HepG2 (cell line): ENCODE measurements around the gene ZDHHC19. TPM values are rescaled to one million over a fixed set of nuclear protein-coding genes. Genes with fewer than 3 reads are reported as not detected.

Source experiments
- ASH2L ChIP-seq: fragments of 300-600, 200-600 bp; sonication (generic); IDR thresholded peaks from 2 replicates; pipeline ENCODE4 v1.7.0; 2017; ENCODE audit warnings: low read depth, mild to moderate bottlenecking, moderate library complexity, mixed read lengths, low read length; ENCODE audit not compliant: insufficient read length
- E2F1 ChIP-seq: sonication (generic); formaldehyde crosslinking; IDR thresholded peaks from 2 replicates; pipeline ENCODE4 v1.5.0; 2020; ENCODE audit warnings: missing genetic modification reagents
- FOXK2 ChIP-seq: fragments of 450-650 bp; IDR thresholded peaks from 2 replicates; pipeline ENCODE4 v1.6.1; 2016
- KLF6 ChIP-seq: IDR thresholded peaks from 2 replicates; pipeline ENCODE4 v1.8.0; 2016; ENCODE audit warnings: missing biosample characterization, missing genetic modification reagents
- PHF20 ChIP-seq: sonication (generic); formaldehyde crosslinking; IDR thresholded peaks from 2 replicates; pipeline ENCODE4 v1.5.0; 2020; ENCODE audit warnings: mild to moderate bottlenecking, missing genetic modification reagents
- POGZ ChIP-seq: sonication (generic); formaldehyde crosslinking; IDR thresholded peaks from 2 replicates; pipeline ENCODE4 v1.4.0; 2020; ENCODE audit warnings: mild to moderate bottlenecking, missing genetic modification reagents
- RBFOX2 ChIP-seq: fragments of 200-400 bp; formaldehyde crosslinking; IDR thresholded peaks from 2 replicates; pipeline ENCODE4 v1.6.1; 2017; ENCODE audit warnings: low read depth, mild to moderate bottlenecking, low read length
- SMARCC2 ChIP-seq: fragments of 450-650 bp; IDR thresholded peaks from 2 replicates; pipeline ENCODE4 v1.6.1; 2017; ENCODE audit warnings: antibody characterized with exemption, mild to moderate bottlenecking
- THYN1 ChIP-seq: sonication (generic); formaldehyde crosslinking; IDR thresholded peaks from 2 replicates; pipeline ENCODE4 v1.8.1; 2023; ENCODE audit warnings: low read depth, mild to moderate bottlenecking, moderate library complexity, missing genetic modification reagents, borderline replicate concordance
- ZFP1 ChIP-seq: IDR thresholded peaks from 2 replicates; pipeline ENCODE4 v1.6.1; 2016
- ZHX2 ChIP-seq, 2 experiments: sonication (generic) in 1 of 2; formaldehyde crosslinking in 1 of 2; IDR thresholded peaks; 2 replicates each; pipeline versions ENCODE4 v1.6.1 to v1.9.0; 2014 to 2022; ENCODE audit warnings: antibody characterized with exemption in 1 of 2, borderline replicate concordance in 1 of 2, inconsistent platforms in 1 of 2, low read depth in 1 of 2, missing genetic modification reagents in 1 of 2
- ZMAT5 ChIP-seq: sonication (generic); formaldehyde crosslinking; IDR thresholded peaks from 2 replicates; pipeline ENCODE4 v1.5.0; 2020; ENCODE audit warnings: mild to moderate bottlenecking, low read depth, missing genetic modification reagents, borderline replicate concordance
- ZNF276 ChIP-seq: sonication (generic); formaldehyde crosslinking; IDR thresholded peaks from 2 replicates; pipeline ENCODE4 v1.4.0; 2020; ENCODE audit warnings: mild to moderate bottlenecking, low read depth, missing genetic modification reagents
- ZNF552 ChIP-seq: sonication (generic); formaldehyde crosslinking; IDR thresholded peaks from 2 replicates; pipeline ENCODE4 v1.9.0; 2022; ENCODE audit warnings: missing genetic modification reagents, mild to moderate bottlenecking, borderline replicate concordance
- ZNF569 ChIP-seq: sonication (generic); formaldehyde crosslinking; IDR thresholded peaks from 2 replicates; pipeline ENCODE4 v1.5.0; 2020; ENCODE audit warnings: mild to moderate bottlenecking, missing genetic modification reagents, moderate library complexity, borderline replicate concordance
- ZNF616 ChIP-seq: sonication (generic); formaldehyde crosslinking; IDR thresholded peaks from 2 replicates; pipeline ENCODE4 v1.5.0; 2020; ENCODE audit warnings: low read depth, mild to moderate bottlenecking, missing genetic modification reagents
- ZNF674 ChIP-seq: sonication (generic); formaldehyde crosslinking; IDR thresholded peaks from 2 replicates; pipeline ENCODE4 v1.5.0; 2020; ENCODE audit warnings: low read depth, mild to moderate bottlenecking, missing genetic modification reagents
- ZNF747 ChIP-seq: sonication (generic); formaldehyde crosslinking; IDR thresholded peaks from 2 replicates; pipeline ENCODE4 v1.8.1; 2023; ENCODE audit warnings: missing genetic modification reagents, mild to moderate bottlenecking, borderline replicate concordance
- ZNF790 ChIP-seq: sonication (generic); formaldehyde crosslinking; IDR thresholded peaks from 2 replicates; pipeline ENCODE4 v1.8.0; 2022; ENCODE audit warnings: missing genetic modification reagents, mild to moderate bottlenecking, borderline replicate concordance
- polyA plus RNA-seq, 8 experiments: library from polyadenylated mRNA; depleted of rRNA in 3 of 8; stranded (reverse) in 7 of 8; unstranded in 1 of 8; fragments of >200 nt; fragmentation: Illumina TruSeq in 4 of 8; extraction: Trizol in 4 of 8; gene quantifications; 2 replicates each; pipeline versions ENCODE4 v1.2.1 to v1.2.3, GENCODE V29; 2011 to 2016; ENCODE audit warnings: low read depth in 4 of 8, missing spikeins in 1 of 8, mixed read lengths in 1 of 8; ENCODE audit not compliant: insufficient read depth in 1 of 8
- total RNA-seq, 5 experiments: library from RNA; depleted of rRNA; stranded (reverse); fragments of >200 nt; fragmentation: Illumina TruSeq; extraction: Trizol; gene quantifications; 2 replicates each; pipeline ENCODE4 v1.2.3, GENCODE V29; 2016; ENCODE audit warnings: low read depth in 1 of 5

ZDHHC19 gene
- total and polyA plus RNA-seq, 2 of the 13 experiments (the other 11 are each of a cell fraction or from before 2014, with no cell fraction given): 0.22 to 0.53 TPM

GRCh38 chr3:196227629-196228493, 16.7 kb upstream of the ZDHHC19 start (continued):
- TF ChIP-seq ZHX2 (IDR thresholded peaks at IDR 0.05; ENCODE audit: low read depth) (no peak), ZHX2 (CRISPR knock-in tag; IDR thresholded peaks at IDR 0.05; ENCODE audit: borderline replicate concordance) (no peak), ZNF747 (CRISPR knock-in tag) (no peak), ZMAT5 (CRISPR knock-in tag) (no peak), POGZ (no peak), ZNF569 (CRISPR knock-in tag) (no peak), ZNF674 (no peak), ZFP1 (CRISPR knock-in tag) (no peak), ZNF616 (CRISPR knock-in tag) (0 out of 2 replicates have a peak, but pooled peaks have one; percentile 15), ASH2L (no peak), SMARCC2 (no peak), ZNF276 (CRISPR knock-in tag) (0 out of 2 replicates have a peak, but pooled peaks have one; percentile 50), THYN1 (CRISPR knock-in tag) (no peak), PHF20 (no peak), KLF6 (CRISPR knock-in tag) (0 out of 2 replicates have a peak, but pooled peaks have one; percentile 47), FOXK2 (no peak), ZNF790 (no peak), E2F1 (CRISPR knock-in tag) (0 out of 2 replicates have a peak, but pooled peaks have one; percentile 37), RBFOX2 (no peak), ZNF552 (CRISPR knock-in tag) (no peak)
